Measurements from ENCODE around the gene MTUS2. TPM values are rescaled to one million over a fixed set of nuclear protein-coding genes. Genes with fewer than 3 reads are reported as not detected.

Gene MTUS2
- total and polyA plus RNA-seq, 7 experiments from 2014 or later, result 0.05 to 0.83 TPM; not detected in 5

- Mint-ChIP-seq H3K27me3 (no peaks in the 10 kb centered on the region), H3K4me3 (no peak overlapping the region), H3K27ac (peak overlapping the region in 1 of 9 donors; percentile 57), H3K36me3 (peaks cover 0 to 10% (median 3%) of the 10 kb centered on the region in 5 donors), H3K4me1 (no peaks in the 10 kb centered on the region), H3K9me3 (no peaks in the 10 kb centered on the region)
- POLR2A ChIA-PET, result no interaction called here
- ATAC-seq (no peak), DNase-seq (no peak)
- CTCF ChIA-PET, result interaction anchor here (4.4 kb wide), 1 partner anchor 604 kb away, joined by 41 read pairs; no protein-coding TSS in a partner anchor
- Histone ChIP-seq H3K4me1 (ENCODE audit: control insufficient read depth in 2 of 2, insufficient read depth in 2 of 2, low read length in 2 of 2) (no peaks in the 10 kb centered on the region), H3K4me3 (ENCODE audit: low read length) (no peak overlapping the region), H3K9me3 (ENCODE audit: control insufficient read depth in 2 of 3, low read length in 3 of 3) (no peaks in the 10 kb centered on the region), H3K27ac (ENCODE audit: low read depth, low read length) (no peak overlapping the region), H3K36me3 (ENCODE audit: control insufficient read depth in 2 of 3, insufficient read depth in 3 of 3, low read length in 3 of 3) (peaks cover 0 to 36% (median 0%) of the 10 kb centered on the region in 3 experiments), H3K27me3 (ENCODE audit: control insufficient read depth in 2 of 2, insufficient read depth in 2 of 2, low read length in 2 of 2) (no peaks in the 10 kb centered on the region)
- intact Hi-C loops (cut with micrococcal nuclease), result no loop called here
Measured at GRCh38 chr13:29510651-29511084, 690.5 kb downstream of the MTUS2 start.

GRCh38 chr13:29511106-29511796, 691.1 kb downstream of the MTUS2 start:
- no peak for DNase-seq
- H3K36me3 ChIP-seq (ENCODE audit: control insufficient read depth in 2 of 3, insufficient read depth in 3 of 3, low read length in 3 of 3), result peaks cover 0 to 42% (median 0%) of the 10 kb centered on the region in 3 experiments
- no peak overlapping the region for H3K27ac ChIP-seq (ENCODE audit: low read depth, low read length)
- Mint-ChIP-seq H3K27me3 (no peaks in the 10 kb centered on the region), H3K36me3 (peaks cover 0 to 16% (median 3%) of the 10 kb centered on the region in 5 donors), H3K4me1 (no peaks in the 10 kb centered on the region), H3K9me3 (no peaks in the 10 kb centered on the region), H3K4me3 (no peak overlapping the region), H3K27ac (peak overlapping the region in 2 of 9 donors; percentile 12 to 52)
- no peak for ATAC-seq
- no peaks in the 10 kb centered on the region for H3K4me1 ChIP-seq (ENCODE audit: control insufficient read depth in 2 of 2, insufficient read depth in 2 of 2, low read length in 2 of 2)
- H3K9me3 ChIP-seq (ENCODE audit: control insufficient read depth in 2 of 3, low read length in 3 of 3), result no peaks in the 10 kb centered on the region
- H3K4me3 ChIP-seq (ENCODE audit: low read length), result no peak overlapping the region
- intact Hi-C loops (cut with micrococcal nuclease), result no loop called here
- ChIA-PET POLR2A (no interaction called here), CTCF (no interaction called here)
- no peaks in the 10 kb centered on the region for H3K27me3 ChIP-seq (ENCODE audit: control insufficient read depth in 2 of 2, insufficient read depth in 2 of 2, low read length in 2 of 2)

- Mint-ChIP-seq H3K4me1 (no peaks in the 10 kb centered on the region), H3K27me3 (no peaks in the 10 kb centered on the region), H3K9me3 (no peaks in the 10 kb centered on the region), H3K27ac (peak overlapping the region in 1 of 9 donors; percentile 52), H3K36me3 (peaks cover 0 to 21% (median 3%) of the 10 kb centered on the region in 5 donors), H3K4me3 (no peak overlapping the region)
- H3K27ac ChIP-seq (ENCODE audit: low read depth, low read length), result no peak overlapping the region
- intact Hi-C loops (cut with micrococcal nuclease), result no loop called here
- no peak overlapping the region for H3K4me3 ChIP-seq (ENCODE audit: low read length)
- ChIA-PET POLR2A (no interaction called here), CTCF (no interaction called here)
- H3K4me1 ChIP-seq (ENCODE audit: control insufficient read depth in 2 of 2, insufficient read depth in 2 of 2, low read length in 2 of 2), result no peaks in the 10 kb centered on the region
- ATAC-seq (no peak), DNase-seq (no peak)
- H3K27me3 ChIP-seq (ENCODE audit: control insufficient read depth in 2 of 2, insufficient read depth in 2 of 2, low read length in 2 of 2), result no peaks in the 10 kb centered on the region
- H3K9me3 ChIP-seq (ENCODE audit: control insufficient read depth in 2 of 3, low read length in 3 of 3), result no peaks in the 10 kb centered on the region
- H3K36me3 ChIP-seq (ENCODE audit: control insufficient read depth in 2 of 3, insufficient read depth in 3 of 3, low read length in 3 of 3), result peaks cover 0 to 49% (median 0%) of the 10 kb centered on the region in 3 experiments
Measured at GRCh38 chr13:29511980-29512379, 691.8 kb downstream of the MTUS2 start.

- Mint-ChIP-seq H3K27me3 (no peaks in the 10 kb centered on the region), H3K27ac (peak overlapping the region in 1 of 9 donors; percentile 5), H3K4me1 (no peaks in the 10 kb centered on the region), H3K9me3 (no peaks in the 10 kb centered on the region), H3K36me3 (peaks cover 0 to 30% (median 3%) of the 10 kb centered on the region in 5 donors), H3K4me3 (no peak overlapping the region)
- Histone ChIP-seq H3K27ac (ENCODE audit: low read depth, low read length) (no peak overlapping the region), H3K4me1 (ENCODE audit: control insufficient read depth in 2 of 2, insufficient read depth in 2 of 2, low read length in 2 of 2) (no peaks in the 10 kb centered on the region), H3K36me3 (ENCODE audit: control insufficient read depth in 2 of 3, insufficient read depth in 3 of 3, low read length in 3 of 3) (peaks cover 0 to 62% (median 9%) of the 10 kb centered on the region in 3 experiments), H3K4me3 (ENCODE audit: low read length) (no peak overlapping the region), H3K9me3 (ENCODE audit: control insufficient read depth in 2 of 3, low read length in 3 of 3) (no peaks in the 10 kb centered on the region), H3K27me3 (ENCODE audit: control insufficient read depth in 2 of 2, insufficient read depth in 2 of 2, low read length in 2 of 2) (no peaks in the 10 kb centered on the region)
- ChIA-PET POLR2A (no interaction called here), CTCF (interaction anchor here (1.0 kb wide), 1 partner anchor 602 kb away, joined by 4 read pairs; no protein-coding TSS in a partner anchor)
- intact Hi-C loops (cut with micrococcal nuclease), result no loop called here
- no peak for ATAC-seq
- no peak for DNase-seq
Measured at GRCh38 chr13:29513002-29513980, 693.2 kb downstream of the MTUS2 start.

- Mint-ChIP-seq H3K36me3 (peaks cover 0 to 31% (median 5%) of the 10 kb centered on the region in 5 donors), H3K4me1 (no peaks in the 10 kb centered on the region), H3K27ac (peak overlapping the region in 1 of 9 donors; percentile 5), H3K9me3 (no peaks in the 10 kb centered on the region), H3K4me3 (no peak overlapping the region), H3K27me3 (no peaks in the 10 kb centered on the region)
- ATAC-seq (no peak), DNase-seq (no peak)
- intact Hi-C loops (cut with micrococcal nuclease), result no loop called here
- no peaks in the 10 kb centered on the region for H3K9me3 ChIP-seq (ENCODE audit: control insufficient read depth in 2 of 3, low read length in 3 of 3)
- H3K36me3 ChIP-seq (ENCODE audit: control insufficient read depth in 2 of 3, insufficient read depth in 3 of 3, low read length in 3 of 3), result peaks cover 0 to 71% (median 9%) of the 10 kb centered on the region in 3 experiments
- no peaks in the 10 kb centered on the region for H3K4me1 ChIP-seq (ENCODE audit: control insufficient read depth in 2 of 2, insufficient read depth in 2 of 2, low read length in 2 of 2)
- POLR2A ChIA-PET, result no interaction called here
- no peak overlapping the region for H3K4me3 ChIP-seq (ENCODE audit: low read length)
- CTCF ChIA-PET, result interaction anchor here (1.0 kb wide), 1 partner anchor 602 kb away, joined by 4 read pairs; no protein-coding TSS in a partner anchor
- no peaks in the 10 kb centered on the region for H3K27me3 ChIP-seq (ENCODE audit: control insufficient read depth in 2 of 2, insufficient read depth in 2 of 2, low read length in 2 of 2)
- no peak overlapping the region for H3K27ac ChIP-seq (ENCODE audit: low read depth, low read length)
Measured at GRCh38 chr13:29513981-29514719, 694.0 kb downstream of the MTUS2 start.

GRCh38 chr13:29514720-29515310, 694.7 kb downstream of the MTUS2 start:
- CTCF ChIA-PET, result no interaction called here
- H3K27me3 ChIP-seq (ENCODE audit: control insufficient read depth in 2 of 2, insufficient read depth in 2 of 2, low read length in 2 of 2), result no peaks in the 10 kb centered on the region
- POLR2A ChIA-PET, result no interaction called here
- Mint-ChIP-seq H3K27me3 (no peaks in the 10 kb centered on the region), H3K27ac (no peak overlapping the region), H3K4me1 (no peaks in the 10 kb centered on the region), H3K4me3 (no peak overlapping the region), H3K9me3 (no peaks in the 10 kb centered on the region), H3K36me3 (peaks cover 0 to 36% (median 7%) of the 10 kb centered on the region in 5 donors)
- H3K4me3 ChIP-seq (ENCODE audit: low read length), result no peak overlapping the region
- intact Hi-C loops (cut with micrococcal nuclease), result no loop called here
- H3K9me3 ChIP-seq (ENCODE audit: control insufficient read depth in 2 of 3, low read length in 3 of 3), result no peaks in the 10 kb centered on the region
- H3K36me3 ChIP-seq (ENCODE audit: control insufficient read depth in 2 of 3, insufficient read depth in 3 of 3, low read length in 3 of 3), result peaks cover 0 to 78% (median 9%) of the 10 kb centered on the region in 3 experiments
- H3K4me1 ChIP-seq (ENCODE audit: control insufficient read depth in 2 of 2, insufficient read depth in 2 of 2, low read length in 2 of 2), result no peaks in the 10 kb centered on the region
- ATAC-seq (no peak), DNase-seq (no peak)
- no peak overlapping the region for H3K27ac ChIP-seq (ENCODE audit: low read depth, low read length)
